ENCODE data around the gene DTX1. TPM values are rescaled to one million over a fixed set of nuclear protein-coding genes. Genes with fewer than 3 reads are reported as not detected.

Gene DTX1
- total RNA-seq, 1 experiment from 2014 or later: not detected

GRCh38 chr12:113066813-113067400, 10.4 kb downstream of the DTX1 start:
- ChIA-PET CTCF (no interaction called here), POLR2A (ENCODE audit: unreplicated experiment) (no interaction called here)
- Histone ChIP-seq H3K79me2 (ENCODE audit: low read length) (no peaks in the 10 kb centered on the region), H2AFZ (ENCODE audit: low read length) (no peak overlapping the region), H3K27me3 (ENCODE audit: low read length) (0 out of 2 replicates have a peak, but pooled peaks cover 4% of the 10 kb centered on the region), H3K9me2 (replicated peaks; ENCODE audit: low read length) (no peaks in the 10 kb centered on the region), H4K20me1 (ENCODE audit: low read length) (no peaks in the 10 kb centered on the region), H3K9ac (ENCODE audit: low read length) (no peak overlapping the region), H3K9me3 (ENCODE audit: low read length) (no peaks in the 10 kb centered on the region), H3K4me1 (ENCODE audit: insufficient read depth, low read length) (peaks cover 2% of the 10 kb centered on the region; the same call in 1 of the 2 replicates), H3K36me3 (ENCODE audit: low read depth, low read length) (no peaks in the 10 kb centered on the region), H3K4me3 (ENCODE audit: low read length) (no peak overlapping the region), H3F3A (ENCODE audit: low read length, unreplicated experiment) (no peaks in the 10 kb centered on the region), H3K4me2 (ENCODE audit: low read length) (no peak overlapping the region), H3K27ac (ENCODE audit: low read length) (no peak overlapping the region)
- TF ChIP-seq EZH2 (IDR thresholded peaks at IDR 0.05; ENCODE audit: low read length, unreplicated experiment) (no peak), CTCF (conservative IDR thresholded peaks at IDR 0.05; ENCODE audit: low read depth, low read length) (no peak), EZH2phosphoT487 (IDR thresholded peaks at IDR 0.05; ENCODE audit: borderline replicate concordance, low read length) (no peak)
- intact Hi-C loops (cut with micrococcal nuclease): no loop called here
- DNase-seq (no peak), ATAC-seq (no peak)
- no TSS peak for BruUV-seq (replicated peaks)

- intact Hi-C loops (cut with micrococcal nuclease): no loop called here
- H3K4me2 ChIP-seq (ENCODE audit: low read length): no peak overlapping the region
- peaks cover 7% of the 10 kb centered on the region for H3K4me1 ChIP-seq (ENCODE audit: insufficient read depth, low read length)
- no peak overlapping the region for H3K4me3 ChIP-seq (ENCODE audit: low read length)
- no peaks in the 10 kb centered on the region for H3F3A ChIP-seq (ENCODE audit: low read length, unreplicated experiment)
- no peak overlapping the region for H3K9ac ChIP-seq (ENCODE audit: low read length)
- no peak overlapping the region for H2AFZ ChIP-seq (ENCODE audit: low read length)
- no TSS peak for BruUV-seq (replicated peaks)
- no peaks in the 10 kb centered on the region for H3K9me3 ChIP-seq (ENCODE audit: low read length)
- no peak overlapping the region for H3K27ac ChIP-seq (ENCODE audit: low read length)
- CTCF ChIA-PET: no interaction called here
- DNase-seq (no peak), ATAC-seq (no peak)
- no peaks in the 10 kb centered on the region for H3K9me2 ChIP-seq (replicated peaks; ENCODE audit: low read length)
- H4K20me1 ChIP-seq (ENCODE audit: low read length): no peaks in the 10 kb centered on the region
- no peak for TF ChIP-seq CTCF (conservative IDR thresholded peaks at IDR 0.05; ENCODE audit: low read depth, low read length)
- no peak for TF ChIP-seq EZH2phosphoT487 (IDR thresholded peaks at IDR 0.05; ENCODE audit: borderline replicate concordance, low read length)
- TF ChIP-seq EZH2 (IDR thresholded peaks at IDR 0.05; ENCODE audit: low read length, unreplicated experiment): no peak
- H3K27me3 ChIP-seq (ENCODE audit: low read length): no peaks in the 10 kb centered on the region
- H3K79me2 ChIP-seq (ENCODE audit: low read length): no peaks in the 10 kb centered on the region
- no peaks in the 10 kb centered on the region for H3K36me3 ChIP-seq (ENCODE audit: low read depth, low read length)
- POLR2A ChIA-PET (ENCODE audit: unreplicated experiment): no interaction called here
Measured at GRCh38 chr12:113067987-113068935, 11.7 kb downstream of the DTX1 start.

GRCh38 chr12:113069149-113069548, 12.6 kb downstream of the DTX1 start:
- Histone ChIP-seq H3K79me2 (ENCODE audit: low read length) (no peaks in the 10 kb centered on the region), H3F3A (ENCODE audit: low read length, unreplicated experiment) (no peaks in the 10 kb centered on the region), H2AFZ (ENCODE audit: low read length) (no peak overlapping the region), H3K27me3 (ENCODE audit: low read length) (no peaks in the 10 kb centered on the region), H3K4me3 (ENCODE audit: low read length) (no peak overlapping the region), H3K9me3 (ENCODE audit: low read length) (no peaks in the 10 kb centered on the region), H4K20me1 (ENCODE audit: low read length) (no peaks in the 10 kb centered on the region), H3K9me2 (replicated peaks; ENCODE audit: low read length) (no peaks in the 10 kb centered on the region), H3K4me2 (ENCODE audit: low read length) (no peak overlapping the region), H3K36me3 (ENCODE audit: low read depth, low read length) (no peaks in the 10 kb centered on the region), H3K9ac (ENCODE audit: low read length) (no peak overlapping the region), H3K27ac (ENCODE audit: low read length) (no peak overlapping the region), H3K4me1 (ENCODE audit: insufficient read depth, low read length) (peaks cover 7% of the 10 kb centered on the region)
- POLR2A ChIA-PET (ENCODE audit: unreplicated experiment): no interaction called here
- CTCF ChIA-PET: no interaction called here
- intact Hi-C loops (cut with micrococcal nuclease): no loop called here
- TF ChIP-seq EZH2 (IDR thresholded peaks at IDR 0.05; ENCODE audit: low read length, unreplicated experiment) (no peak), EZH2phosphoT487 (IDR thresholded peaks at IDR 0.05; ENCODE audit: borderline replicate concordance, low read length) (no peak), CTCF (conservative IDR thresholded peaks at IDR 0.05; ENCODE audit: low read depth, low read length) (no peak)
- DNase-seq: no peak
- no peak for ATAC-seq
- no TSS peak for BruUV-seq (replicated peaks)

Measured in PC-3 (cell line).